GM12874 (cell line): ENCODE measurements around the gene MARCHF11.

ENCODE experiments used
- TF ChIP-seq, protein P1 (sequence below): IDR thresholded peaks from 2 replicates; pipeline ENCODE4 v1.5.1; 2011; ENCODE audit warnings: low read depth, mild to moderate bottlenecking, control low read depth, low read length, moderate library complexity; ENCODE audit not compliant: insufficient read depth

MARCHF11 gene

DNA sequence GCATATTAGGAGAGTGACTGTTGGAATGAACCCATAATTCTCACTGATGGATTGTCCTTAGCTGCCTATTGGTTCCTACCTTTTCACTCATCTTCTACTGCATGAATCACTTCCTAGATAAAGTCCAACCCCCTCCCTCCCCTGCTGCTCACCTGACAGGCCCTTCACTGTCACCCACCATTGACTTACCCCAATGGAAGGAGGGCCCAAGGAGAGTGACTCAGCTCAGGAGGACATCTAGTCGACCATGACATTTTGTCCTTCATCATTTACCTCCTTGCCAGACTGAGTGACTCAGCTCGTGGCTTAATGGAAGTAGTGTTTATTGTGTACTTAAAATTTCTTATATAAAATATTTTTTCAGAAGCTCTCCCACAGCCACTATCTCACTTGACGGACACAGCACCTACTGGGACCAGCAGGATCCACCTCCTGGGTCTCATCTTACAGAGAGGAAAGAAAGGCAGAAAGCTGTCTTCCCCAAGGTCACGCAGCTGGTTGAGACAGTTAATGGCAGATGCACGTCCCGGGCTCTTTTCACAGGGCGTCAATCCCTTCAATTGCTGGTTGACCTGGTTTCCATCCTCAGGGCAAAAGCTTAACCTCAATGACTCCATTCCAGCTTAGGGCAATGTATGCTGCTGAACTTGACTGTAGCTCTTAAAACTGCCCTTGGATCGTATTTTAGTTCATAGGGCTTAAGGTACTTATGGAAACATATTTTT is 142.3 kb downstream of the MARCHF11 start:
- TF ChIP-seq, protein P1, sequence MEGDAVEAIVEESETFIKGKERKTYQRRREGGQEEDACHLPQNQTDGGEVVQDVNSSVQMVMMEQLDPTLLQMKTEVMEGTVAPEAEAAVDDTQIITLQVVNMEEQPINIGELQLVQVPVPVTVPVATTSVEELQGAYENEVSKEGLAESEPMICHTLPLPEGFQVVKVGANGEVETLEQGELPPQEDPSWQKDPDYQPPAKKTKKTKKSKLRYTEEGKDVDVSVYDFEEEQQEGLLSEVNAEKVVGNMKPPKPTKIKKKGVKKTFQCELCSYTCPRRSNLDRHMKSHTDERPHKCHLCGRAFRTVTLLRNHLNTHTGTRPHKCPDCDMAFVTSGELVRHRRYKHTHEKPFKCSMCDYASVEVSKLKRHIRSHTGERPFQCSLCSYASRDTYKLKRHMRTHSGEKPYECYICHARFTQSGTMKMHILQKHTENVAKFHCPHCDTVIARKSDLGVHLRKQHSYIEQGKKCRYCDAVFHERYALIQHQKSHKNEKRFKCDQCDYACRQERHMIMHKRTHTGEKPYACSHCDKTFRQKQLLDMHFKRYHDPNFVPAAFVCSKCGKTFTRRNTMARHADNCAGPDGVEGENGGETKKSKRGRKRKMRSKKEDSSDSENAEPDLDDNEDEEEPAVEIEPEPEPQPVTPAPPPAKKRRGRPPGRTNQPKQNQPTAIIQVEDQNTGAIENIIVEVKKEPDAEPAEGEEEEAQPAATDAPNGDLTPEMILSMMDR: no peak

DNA sequence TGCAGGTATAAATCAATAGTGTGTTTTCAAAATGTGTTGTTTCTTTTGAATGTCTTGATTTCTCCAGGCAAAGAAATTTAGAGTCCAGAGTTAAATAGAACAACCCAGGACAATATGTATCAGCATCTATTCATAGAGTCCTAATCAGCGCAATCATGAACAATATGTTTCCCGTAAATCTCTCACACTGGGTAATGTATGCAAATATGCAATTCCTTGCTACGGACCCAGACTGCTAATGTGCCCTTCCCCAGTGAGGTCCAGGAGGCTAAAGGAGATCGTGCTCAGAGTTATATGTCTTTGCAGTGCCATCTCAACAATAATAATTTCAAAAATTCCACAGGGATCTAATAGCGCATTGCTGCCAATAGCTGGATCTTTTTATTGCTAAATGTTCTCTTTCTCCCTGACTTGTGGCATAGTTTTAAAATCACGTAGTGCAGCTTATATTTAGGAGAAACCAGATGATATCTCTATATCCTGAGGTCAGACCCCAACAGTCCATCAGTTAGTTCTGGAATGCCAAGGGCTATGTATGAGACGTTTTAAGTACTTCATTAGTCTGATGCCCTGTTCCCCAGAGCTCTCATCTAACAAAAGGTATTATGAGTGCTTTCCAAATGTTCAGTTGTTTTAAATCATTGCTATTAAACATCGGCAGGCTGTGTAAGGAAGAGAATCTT is 145.1 kb downstream of the MARCHF11 start:
- TF ChIP-seq, protein P1: no peak

DNA sequence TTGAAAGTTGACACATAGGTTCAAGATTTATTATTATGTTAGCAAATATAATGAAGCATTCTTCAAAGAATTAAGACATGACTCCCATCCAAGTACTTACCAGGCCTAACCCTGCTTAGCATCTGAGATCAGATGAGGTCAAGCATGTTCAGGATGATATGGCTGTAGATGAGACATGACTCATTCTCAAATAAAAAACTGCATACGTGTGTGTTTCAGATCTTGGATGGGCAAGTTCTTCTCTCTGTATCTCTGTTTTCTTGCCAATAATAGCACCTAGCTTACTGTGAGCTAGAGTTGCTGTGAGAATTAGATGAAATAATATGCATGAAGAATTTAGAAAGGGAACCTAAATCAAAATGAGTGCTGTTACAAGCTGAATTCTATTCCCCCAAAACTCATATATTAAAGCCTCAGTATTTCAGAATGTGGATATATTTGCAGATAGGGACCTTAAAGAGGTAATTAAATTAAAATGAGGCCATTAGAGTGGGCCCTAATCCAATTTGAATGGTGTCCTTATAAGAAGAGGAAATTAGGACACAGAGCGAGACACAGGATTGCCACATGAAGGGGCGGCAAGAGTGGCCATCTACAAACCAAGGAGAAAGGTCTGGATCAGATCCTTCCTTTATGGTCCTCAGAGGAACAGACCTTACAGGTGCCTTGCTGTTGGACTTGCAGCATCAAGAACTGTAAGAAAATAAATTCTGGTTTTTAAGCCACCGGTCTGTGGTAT is 146.2 kb downstream of the MARCHF11 start:
- TF ChIP-seq, protein P1: no peak

DNA sequence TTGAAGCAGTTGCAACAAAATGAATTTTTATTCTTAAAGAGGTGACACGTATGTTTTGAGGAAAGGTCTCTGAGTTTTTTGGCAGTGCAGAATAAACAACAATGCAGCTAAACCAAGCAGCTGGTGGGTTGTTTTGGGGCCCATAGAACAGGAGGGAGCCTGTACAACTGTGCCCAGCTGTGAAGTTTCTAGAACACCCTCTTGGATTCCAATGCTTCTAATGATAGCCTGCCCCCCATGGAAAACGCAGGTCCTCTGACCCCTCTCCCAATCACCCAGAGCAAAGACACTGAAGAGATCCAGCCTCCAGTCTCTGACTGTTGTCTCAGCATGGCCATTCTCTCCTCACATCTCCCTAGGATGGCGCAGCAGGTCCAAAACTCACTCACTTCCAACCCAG is 150.9 kb downstream of the MARCHF11 start:
- TF ChIP-seq, protein P1: no peak

GRCh38 chr5:16025681-16026080 is 153.9 kb downstream of the MARCHF11 start:
- TF ChIP-seq, protein P1: no peak

DNA sequence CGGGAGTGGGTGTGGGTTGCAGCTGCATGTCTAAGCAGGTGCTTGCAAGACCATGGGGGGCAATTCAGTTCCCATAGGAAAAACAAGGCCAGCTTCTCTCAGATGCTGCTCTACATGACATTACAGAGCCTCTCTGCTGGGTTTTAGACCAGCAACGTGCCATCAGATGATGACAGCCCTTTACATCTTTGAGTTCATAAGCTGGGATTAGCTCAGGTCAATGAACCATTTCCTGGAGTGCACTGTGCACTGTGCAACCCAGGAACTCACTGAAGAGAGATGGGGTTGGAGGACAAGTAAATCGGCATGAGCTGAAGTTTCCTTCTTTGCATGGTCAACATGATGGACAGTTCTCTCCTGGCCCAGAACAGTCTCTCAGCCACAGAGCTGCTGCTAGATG is 160.6 kb downstream of the MARCHF11 start:
- TF ChIP-seq, protein P1: no peak

DNA sequence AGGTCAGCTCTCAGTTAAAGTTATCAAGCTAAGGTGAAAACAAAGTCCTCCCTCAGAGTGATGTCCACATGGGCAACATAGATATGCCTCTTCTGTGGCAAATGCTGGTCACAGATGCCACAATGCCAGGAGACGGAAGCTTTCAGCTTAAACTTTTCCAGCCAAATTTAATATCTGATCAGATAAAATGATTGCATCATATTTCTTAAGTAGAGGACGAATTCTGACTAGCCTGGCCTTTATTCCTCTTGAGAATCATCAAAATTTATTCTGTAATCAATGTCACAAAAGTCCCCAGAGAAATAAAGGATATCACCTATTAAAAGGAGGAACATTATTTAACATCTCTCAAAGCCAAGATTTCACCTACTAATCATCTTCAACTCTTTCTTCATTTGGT is 161.9 kb downstream of the MARCHF11 start:
- TF ChIP-seq, protein P1: no peak
